ENCODE data around the gene TRMT6. TPM values are rescaled to one million over a fixed set of nuclear protein-coding genes. Genes with fewer than 3 reads are reported as not detected.

TRMT6 gene
- total RNA-seq (2014; rRNA removed; shearing (Covaris generic); ENCODE audit: low replicate concordance), result 21.1 and 26.8 TPM in 2 replicates

DNA sequence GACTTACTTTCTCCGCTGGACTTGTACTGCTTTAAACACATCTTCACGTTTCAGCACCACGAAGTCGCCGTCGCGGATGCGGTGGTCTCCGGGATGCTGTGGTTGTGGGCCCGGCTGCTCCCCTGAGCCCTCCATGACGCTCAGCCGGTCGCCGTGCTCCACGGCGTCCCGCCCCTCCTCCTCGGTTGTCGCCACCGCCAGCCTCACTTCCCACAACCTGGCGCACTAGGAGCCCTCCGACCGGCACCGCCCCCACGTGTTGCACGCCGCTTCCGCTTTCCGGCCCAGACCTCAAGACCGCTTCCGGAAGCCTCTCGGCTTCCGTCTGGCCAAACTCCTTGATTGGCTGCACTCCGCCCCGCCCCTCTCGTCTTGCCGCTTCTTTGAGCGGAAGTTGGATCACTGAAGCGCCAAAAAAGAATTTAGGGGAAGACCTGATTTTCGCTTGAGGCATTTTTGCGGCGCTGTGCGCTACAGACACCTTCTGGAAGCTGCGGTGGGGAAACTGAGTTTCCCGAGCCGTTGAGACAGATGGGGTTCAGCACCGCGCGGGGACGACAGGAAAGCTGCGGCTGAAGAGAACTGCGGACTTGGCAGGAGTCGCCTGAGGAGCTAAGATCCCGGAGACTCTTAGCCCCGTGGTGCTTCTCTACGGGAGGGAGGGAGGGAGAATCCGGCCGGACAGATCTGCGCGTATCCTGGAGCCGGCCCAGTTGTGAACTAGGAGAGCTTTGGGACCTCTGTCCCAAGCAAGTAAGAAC, at the start of gene TRMT6, which contains the start of gene MCM8:
TSS of gene TRMT6 (minus strand) at position 263 of the 761 bp plus-strand sequence. CDS start at position 135, 128 bp downstream.
TSS of gene MCM8 (plus strand) at position 382 of the 761 bp plus-strand sequence. CDS start 1,364 bp downstream, outside the sequence.
- Histone ChIP-seq H2AFZ (ENCODE audit: low read length) (no peak within 1 kb of the TSS; the same call in 1 of the 2 replicates), H3K36me3 (ENCODE audit: insufficient read depth, low read length) (peaks cover 59% of the 10 kb centered on the region), H3K27me3 (ENCODE audit: low read length) (no peaks in the 10 kb centered on the region), H3K79me2 (ENCODE audit: low read length) (peaks cover 83% of the 10 kb centered on the region), H3K27ac (ENCODE audit: low read length) (peak within 1 kb of the TSS; percentile 57; the same call in 1 of the 2 replicates), H3K4me3 (ENCODE audit: low read length) (peak within 1 kb of the TSS; percentile 87), H3K9me3 (ENCODE audit: low read length) (no peaks in the 10 kb centered on the region), H3K4me2 (ENCODE audit: low read depth, low read length, poor library complexity, severe bottlenecking) (peak within 1 kb of the TSS; percentile 92), H4K20me1 (ENCODE audit: insufficient read depth, low read depth, low read length) (no peaks in the 10 kb centered on the region), H3K4me1 (ENCODE audit: low read length) (peaks cover 25% of the 10 kb centered on the region), H3K9me2 (replicated peaks; ENCODE audit: insufficient read depth, low read length) (no peaks in the 10 kb centered on the region), H3K9ac (ENCODE audit: low read length) (peak within 1 kb of the TSS; percentile 85)
- peak; percentile 99 for DNase-seq

DNA sequence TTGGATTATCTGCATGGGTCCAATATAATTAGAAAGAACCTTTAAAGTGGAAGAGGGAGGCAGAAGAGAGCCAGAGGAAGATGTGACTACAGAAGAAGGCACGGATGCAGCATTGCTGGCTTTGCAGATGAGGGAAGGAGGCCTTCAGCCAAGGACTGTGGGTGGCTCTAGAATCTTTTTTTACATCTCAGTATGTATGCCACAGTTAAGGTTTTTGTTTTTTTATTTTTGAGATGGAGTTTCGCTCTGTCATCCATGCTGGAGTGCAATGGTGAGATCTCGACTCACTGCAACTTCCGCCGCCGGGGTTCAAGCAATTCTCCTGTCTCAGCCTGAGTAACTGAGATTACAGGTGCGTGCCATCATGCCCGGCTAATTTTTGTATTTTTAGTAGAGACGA, 49.5 kb upstream of the TRMT6 start:
- Histone ChIP-seq H3K9ac (ENCODE audit: low read length) (no peak overlapping the region), H3K4me2 (ENCODE audit: low read depth, low read length, poor library complexity, severe bottlenecking) (no peak overlapping the region), H3K27me3 (ENCODE audit: low read length) (no peaks in the 10 kb centered on the region), H4K20me1 (ENCODE audit: insufficient read depth, low read depth, low read length) (no peaks in the 10 kb centered on the region), H3K4me3 (ENCODE audit: low read length) (no peak overlapping the region), H3K9me3 (ENCODE audit: low read length) (no peaks in the 10 kb centered on the region), H3K79me2 (ENCODE audit: low read length) (peaks cover 2% of the 10 kb centered on the region; the same call in 1 of the 2 replicates), H3K4me1 (ENCODE audit: low read length) (peaks cover 22% of the 10 kb centered on the region), H3K27ac (ENCODE audit: low read length) (no peak overlapping the region), H3K36me3 (ENCODE audit: insufficient read depth, low read length) (peaks cover 16% of the 10 kb centered on the region), H2AFZ (ENCODE audit: low read length) (no peak overlapping the region), H3K9me2 (replicated peaks; ENCODE audit: insufficient read depth, low read length) (no peaks in the 10 kb centered on the region)
- no peak for DNase-seq

DNA sequence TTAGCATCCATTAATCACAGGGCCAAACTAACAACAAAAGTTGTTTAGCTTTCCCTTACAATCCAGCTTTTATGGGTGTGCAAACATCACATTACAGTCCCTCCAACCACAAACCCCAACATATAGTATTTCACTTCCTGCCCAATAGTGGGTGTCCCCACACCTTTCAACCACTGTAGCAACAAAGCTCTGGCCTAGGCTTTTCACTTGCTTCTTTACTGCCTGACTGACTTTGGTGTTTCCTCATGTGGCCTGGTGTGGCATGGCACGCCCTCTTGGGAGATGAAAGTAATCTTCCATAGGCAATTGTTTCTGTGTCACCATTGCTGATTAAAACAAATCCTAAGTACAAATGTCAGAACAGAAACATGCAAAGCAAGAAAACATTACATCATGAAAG, 46.4 kb upstream of the TRMT6 start:
- H3K4me3 ChIP-seq (ENCODE audit: low read length), result no peak overlapping the region
- peaks cover 8% of the 10 kb centered on the region for H3K4me1 ChIP-seq (ENCODE audit: low read length)
- no peak overlapping the region for H3K4me2 ChIP-seq (ENCODE audit: low read depth, low read length, poor library complexity, severe bottlenecking)
- H3K9ac ChIP-seq (ENCODE audit: low read length), result no peak overlapping the region
- H3K9me3 ChIP-seq (ENCODE audit: low read length), result no peaks in the 10 kb centered on the region
- peaks cover 41% of the 10 kb centered on the region for H3K36me3 ChIP-seq (ENCODE audit: insufficient read depth, low read length)
- H3K9me2 ChIP-seq (replicated peaks; ENCODE audit: insufficient read depth, low read length), result no peaks in the 10 kb centered on the region
- H3K27ac ChIP-seq (ENCODE audit: low read length), result no peak overlapping the region
- H3K27me3 ChIP-seq (ENCODE audit: low read length), result no peaks in the 10 kb centered on the region
- H4K20me1 ChIP-seq (ENCODE audit: insufficient read depth, low read depth, low read length), result no peaks in the 10 kb centered on the region
- no peak overlapping the region for H2AFZ ChIP-seq (ENCODE audit: low read length)
- H3K79me2 ChIP-seq (ENCODE audit: low read length), result peaks cover 4% of the 10 kb centered on the region; the same call in 1 of the 2 replicates
- no peak for DNase-seq

GRCh38 chr20:5991623-5992441, 41.5 kb upstream of the TRMT6 start:
- peaks cover 22% of the 10 kb centered on the region for H3K4me1 ChIP-seq (ENCODE audit: low read length)
- peaks cover 69% of the 10 kb centered on the region for H3K36me3 ChIP-seq (ENCODE audit: insufficient read depth, low read length)
- peaks cover 23% of the 10 kb centered on the region for H3K79me2 ChIP-seq (ENCODE audit: low read length)
- no peak overlapping the region for H3K27ac ChIP-seq (ENCODE audit: low read length)
- no peaks in the 10 kb centered on the region for H3K9me2 ChIP-seq (replicated peaks; ENCODE audit: insufficient read depth, low read length)
- H2AFZ ChIP-seq (ENCODE audit: low read length), result no peak overlapping the region
- H4K20me1 ChIP-seq (ENCODE audit: insufficient read depth, low read depth, low read length), result no peaks in the 10 kb centered on the region
- no peaks in the 10 kb centered on the region for H3K9me3 ChIP-seq (ENCODE audit: low read length)
- H3K4me2 ChIP-seq (ENCODE audit: low read depth, low read length, poor library complexity, severe bottlenecking), result no peak overlapping the region
- no peaks in the 10 kb centered on the region for H3K27me3 ChIP-seq (ENCODE audit: low read length)
- H3K4me3 ChIP-seq (ENCODE audit: low read length), result no peak overlapping the region
- no peak overlapping the region for H3K9ac ChIP-seq (ENCODE audit: low read length)
- DNase-seq, result no peak

DNA sequence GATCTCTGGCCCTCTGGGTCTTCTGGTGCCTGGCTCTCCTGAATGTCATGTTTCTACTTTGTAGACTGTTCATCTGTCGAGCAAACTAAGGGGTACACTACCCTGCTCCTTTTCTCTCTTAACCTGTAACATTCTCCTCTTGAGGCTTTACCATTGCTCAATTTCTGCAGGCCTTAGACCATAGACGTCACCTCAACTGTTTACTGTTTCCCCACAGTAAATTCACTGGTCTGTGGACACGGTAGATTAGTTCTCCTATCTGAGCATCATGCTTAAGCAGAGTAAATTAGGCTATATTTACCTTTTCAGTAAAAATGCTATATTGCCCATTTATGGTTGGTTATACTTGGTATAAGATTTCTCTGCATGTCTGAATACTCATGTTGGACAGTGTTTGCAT, 40.6 kb upstream of the TRMT6 start:
- H3K9me2 ChIP-seq (replicated peaks; ENCODE audit: insufficient read depth, low read length), result no peaks in the 10 kb centered on the region
- H3K27ac ChIP-seq (ENCODE audit: low read length), result no peak overlapping the region
- H3K4me2 ChIP-seq (ENCODE audit: low read depth, low read length, poor library complexity, severe bottlenecking), result no peak overlapping the region
- H3K36me3 ChIP-seq (ENCODE audit: insufficient read depth, low read length), result peaks cover 68% of the 10 kb centered on the region
- H3K79me2 ChIP-seq (ENCODE audit: low read length), result peaks cover 23% of the 10 kb centered on the region
- H3K27me3 ChIP-seq (ENCODE audit: low read length), result no peaks in the 10 kb centered on the region
- H3K9me3 ChIP-seq (ENCODE audit: low read length), result no peaks in the 10 kb centered on the region
- no peak overlapping the region for H3K9ac ChIP-seq (ENCODE audit: low read length)
- H4K20me1 ChIP-seq (ENCODE audit: insufficient read depth, low read depth, low read length), result no peaks in the 10 kb centered on the region
- H3K4me3 ChIP-seq (ENCODE audit: low read length), result no peak overlapping the region
- H3K4me1 ChIP-seq (ENCODE audit: low read length), result peaks cover 22% of the 10 kb centered on the region
- H2AFZ ChIP-seq (ENCODE audit: low read length), result no peak overlapping the region
- no peak for DNase-seq

DNA sequence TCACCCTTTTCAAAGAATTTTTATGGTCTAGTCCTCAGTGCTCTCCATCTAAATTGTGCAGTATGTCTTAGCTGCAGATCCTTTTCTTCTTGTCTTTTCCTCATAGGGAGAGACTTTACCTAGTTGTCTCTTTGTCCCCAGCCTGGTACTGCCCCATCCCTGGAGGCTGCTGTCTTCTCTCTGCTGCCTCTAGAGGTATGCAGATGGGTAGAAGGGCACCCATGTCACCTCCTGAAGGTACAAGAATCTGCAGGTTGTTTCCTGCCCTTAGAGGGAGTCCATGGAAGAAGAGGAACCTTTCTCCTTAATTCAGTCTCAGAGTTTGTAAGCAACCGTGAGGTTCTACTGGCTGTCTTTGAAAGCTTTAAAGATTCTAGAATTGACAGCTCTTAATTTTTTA, 39.2 kb upstream of the TRMT6 start:
- Histone ChIP-seq H3K4me2 (ENCODE audit: low read depth, low read length, poor library complexity, severe bottlenecking) (no peak overlapping the region), H3K4me1 (ENCODE audit: low read length) (peaks cover 22% of the 10 kb centered on the region), H3K36me3 (ENCODE audit: insufficient read depth, low read length) (peaks cover 61% of the 10 kb centered on the region; the same call in 1 of the 2 replicates)

GRCh38 chr20:5987383-5987782, 37.0 kb upstream of the TRMT6 start:
- no peak overlapping the region for H3K4me2 ChIP-seq (ENCODE audit: low read depth, low read length, poor library complexity, severe bottlenecking)
- H3K27me3 ChIP-seq (ENCODE audit: low read length), result no peaks in the 10 kb centered on the region
- H3K9me3 ChIP-seq (ENCODE audit: low read length), result no peaks in the 10 kb centered on the region
- H3K9me2 ChIP-seq (replicated peaks; ENCODE audit: insufficient read depth, low read length), result no peaks in the 10 kb centered on the region
- no peak overlapping the region for H3K4me3 ChIP-seq (ENCODE audit: low read length)
- no peaks in the 10 kb centered on the region for H4K20me1 ChIP-seq (ENCODE audit: insufficient read depth, low read depth, low read length)
- no peak overlapping the region for H2AFZ ChIP-seq (ENCODE audit: low read length)
- no peak overlapping the region for H3K9ac ChIP-seq (ENCODE audit: low read length)
- no peak overlapping the region for H3K27ac ChIP-seq (ENCODE audit: low read length)
- peaks cover 20% of the 10 kb centered on the region for H3K4me1 ChIP-seq (ENCODE audit: low read length)
- H3K36me3 ChIP-seq (ENCODE audit: insufficient read depth, low read length), result peaks cover 60% of the 10 kb centered on the region; the same call in 1 of the 2 replicates
- DNase-seq, result no peak
- H3K79me2 ChIP-seq (ENCODE audit: low read length), result peaks cover 24% of the 10 kb centered on the region

More for the DNA sequence above, 39.2 kb upstream of the TRMT6 start:
- Histone ChIP-seq H3K27me3 (ENCODE audit: low read length) (no peaks in the 10 kb centered on the region), H3K9me2 (replicated peaks; ENCODE audit: insufficient read depth, low read length) (no peaks in the 10 kb centered on the region), H3K9ac (ENCODE audit: low read length) (no peak overlapping the region), H4K20me1 (ENCODE audit: insufficient read depth, low read depth, low read length) (no peaks in the 10 kb centered on the region), H3K9me3 (ENCODE audit: low read length) (no peaks in the 10 kb centered on the region), H3K4me3 (ENCODE audit: low read length) (no peak overlapping the region), H3K27ac (ENCODE audit: low read length) (no peak overlapping the region), H3K79me2 (ENCODE audit: low read length) (peaks cover 26% of the 10 kb centered on the region), H2AFZ (ENCODE audit: low read length) (no peak overlapping the region)
- peak; percentile 49 for DNase-seq
